HL-60 (cell line): Measurements from ENCODE around the gene METTL25.

Experiments
- DNase-seq, 2 experiments: peaks; one replicate each; pipeline ENCODE4 v3.0.0-alpha.2; 2010 to 2020; ENCODE audit warnings: low read depth in 1 of 2, low spot score in 1 of 2
- H3K27ac ChIP-seq: fragments of 250-450 bp; sonication (Bioruptor Pico); replicated peaks from 2 replicates; pipeline ENCODE4 v1.5.1; 2020; ENCODE audit warnings: mild to moderate bottlenecking, moderate library complexity
- H3K27me3 ChIP-seq: fragments of 250-450 bp; sonication (Bioruptor Pico); 2 replicates; pipeline ENCODE4 v1.5.1; 2021; ENCODE audit warnings: mild to moderate bottlenecking, moderate library complexity; ENCODE audit not compliant: insufficient read depth, poor library complexity, severe bottlenecking
- H3K4me3 ChIP-seq: replicated peaks from 2 replicates; pipeline ENCODE4 v1.5.1; 2011; ENCODE audit warnings: mild to moderate bottlenecking, control low read depth, low read length; ENCODE audit not compliant: insufficient read depth
- GABPA ChIP-seq: IDR thresholded peaks from 2 replicates; pipeline ENCODE4 v1.6.1; 2012; ENCODE audit warnings: low read depth
- POLR2AphosphoS5 ChIP-seq: IDR thresholded peaks from 2 replicates; pipeline ENCODE4 v1.6.1; 2012; ENCODE audit warnings: low read depth
- SPI1 ChIP-seq: IDR thresholded peaks from 2 replicates; pipeline ENCODE4 v1.6.1; 2012; ENCODE audit warnings: low read depth, mild to moderate bottlenecking, borderline replicate concordance
- TF ChIP-seq, protein P1 (sequence below): IDR thresholded peaks from 2 replicates; pipeline ENCODE4 v1.6.1; 2012; ENCODE audit warnings: low read depth; ENCODE audit not compliant: insufficient replicate concordance
- TF ChIP-seq, protein P2 (sequence below): IDR thresholded peaks from one replicate; pipeline ENCODE4 v1.5.1; 2011; ENCODE audit warnings: low read length, control low read depth, inconsistent platforms; ENCODE audit not compliant: insufficient read depth

Gene METTL25

DNA sequence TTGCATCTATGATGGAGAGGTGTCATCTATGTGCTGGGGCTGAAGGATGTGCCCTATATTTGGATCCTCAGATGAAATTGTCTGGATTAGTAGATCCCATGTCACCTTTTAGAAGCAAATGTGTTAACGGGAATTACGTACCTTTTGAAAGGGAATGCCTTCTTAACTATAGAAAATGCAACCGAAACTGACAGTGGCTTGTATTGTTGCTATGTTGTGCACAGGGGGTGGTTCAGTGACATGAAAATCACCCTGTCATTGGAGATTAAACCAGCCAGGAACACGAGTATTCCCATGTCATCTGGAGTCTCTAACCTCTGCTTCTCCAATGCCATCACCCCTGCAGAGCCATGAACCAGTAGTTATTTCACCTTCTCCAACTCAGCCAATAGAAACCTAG is 110.2 kb downstream of the METTL25 start:
- Histone ChIP-seq H3K27me3 (no peaks in the 10 kb centered on the region), H3K27ac (no peak overlapping the region), H3K4me3 (no peak overlapping the region)
- DNase-seq: no peak
- TF ChIP-seq GABPA (no peak), SPI1 (no peak), POLR2AphosphoS5 (no peak)
- TF ChIP-seq, protein P1, sequence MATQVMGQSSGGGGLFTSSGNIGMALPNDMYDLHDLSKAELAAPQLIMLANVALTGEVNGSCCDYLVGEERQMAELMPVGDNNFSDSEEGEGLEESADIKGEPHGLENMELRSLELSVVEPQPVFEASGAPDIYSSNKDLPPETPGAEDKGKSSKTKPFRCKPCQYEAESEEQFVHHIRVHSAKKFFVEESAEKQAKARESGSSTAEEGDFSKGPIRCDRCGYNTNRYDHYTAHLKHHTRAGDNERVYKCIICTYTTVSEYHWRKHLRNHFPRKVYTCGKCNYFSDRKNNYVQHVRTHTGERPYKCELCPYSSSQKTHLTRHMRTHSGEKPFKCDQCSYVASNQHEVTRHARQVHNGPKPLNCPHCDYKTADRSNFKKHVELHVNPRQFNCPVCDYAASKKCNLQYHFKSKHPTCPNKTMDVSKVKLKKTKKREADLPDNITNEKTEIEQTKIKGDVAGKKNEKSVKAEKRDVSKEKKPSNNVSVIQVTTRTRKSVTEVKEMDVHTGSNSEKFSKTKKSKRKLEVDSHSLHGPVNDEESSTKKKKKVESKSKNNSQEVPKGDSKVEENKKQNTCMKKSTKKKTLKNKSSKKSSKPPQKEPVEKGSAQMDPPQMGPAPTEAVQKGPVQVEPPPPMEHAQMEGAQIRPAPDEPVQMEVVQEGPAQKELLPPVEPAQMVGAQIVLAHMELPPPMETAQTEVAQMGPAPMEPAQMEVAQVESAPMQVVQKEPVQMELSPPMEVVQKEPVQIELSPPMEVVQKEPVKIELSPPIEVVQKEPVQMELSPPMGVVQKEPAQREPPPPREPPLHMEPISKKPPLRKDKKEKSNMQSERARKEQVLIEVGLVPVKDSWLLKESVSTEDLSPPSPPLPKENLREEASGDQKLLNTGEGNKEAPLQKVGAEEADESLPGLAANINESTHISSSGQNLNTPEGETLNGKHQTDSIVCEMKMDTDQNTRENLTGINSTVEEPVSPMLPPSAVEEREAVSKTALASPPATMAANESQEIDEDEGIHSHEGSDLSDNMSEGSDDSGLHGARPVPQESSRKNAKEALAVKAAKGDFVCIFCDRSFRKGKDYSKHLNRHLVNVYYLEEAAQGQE: no peak
- TF ChIP-seq, protein P2, sequence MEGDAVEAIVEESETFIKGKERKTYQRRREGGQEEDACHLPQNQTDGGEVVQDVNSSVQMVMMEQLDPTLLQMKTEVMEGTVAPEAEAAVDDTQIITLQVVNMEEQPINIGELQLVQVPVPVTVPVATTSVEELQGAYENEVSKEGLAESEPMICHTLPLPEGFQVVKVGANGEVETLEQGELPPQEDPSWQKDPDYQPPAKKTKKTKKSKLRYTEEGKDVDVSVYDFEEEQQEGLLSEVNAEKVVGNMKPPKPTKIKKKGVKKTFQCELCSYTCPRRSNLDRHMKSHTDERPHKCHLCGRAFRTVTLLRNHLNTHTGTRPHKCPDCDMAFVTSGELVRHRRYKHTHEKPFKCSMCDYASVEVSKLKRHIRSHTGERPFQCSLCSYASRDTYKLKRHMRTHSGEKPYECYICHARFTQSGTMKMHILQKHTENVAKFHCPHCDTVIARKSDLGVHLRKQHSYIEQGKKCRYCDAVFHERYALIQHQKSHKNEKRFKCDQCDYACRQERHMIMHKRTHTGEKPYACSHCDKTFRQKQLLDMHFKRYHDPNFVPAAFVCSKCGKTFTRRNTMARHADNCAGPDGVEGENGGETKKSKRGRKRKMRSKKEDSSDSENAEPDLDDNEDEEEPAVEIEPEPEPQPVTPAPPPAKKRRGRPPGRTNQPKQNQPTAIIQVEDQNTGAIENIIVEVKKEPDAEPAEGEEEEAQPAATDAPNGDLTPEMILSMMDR: no peak

DNA sequence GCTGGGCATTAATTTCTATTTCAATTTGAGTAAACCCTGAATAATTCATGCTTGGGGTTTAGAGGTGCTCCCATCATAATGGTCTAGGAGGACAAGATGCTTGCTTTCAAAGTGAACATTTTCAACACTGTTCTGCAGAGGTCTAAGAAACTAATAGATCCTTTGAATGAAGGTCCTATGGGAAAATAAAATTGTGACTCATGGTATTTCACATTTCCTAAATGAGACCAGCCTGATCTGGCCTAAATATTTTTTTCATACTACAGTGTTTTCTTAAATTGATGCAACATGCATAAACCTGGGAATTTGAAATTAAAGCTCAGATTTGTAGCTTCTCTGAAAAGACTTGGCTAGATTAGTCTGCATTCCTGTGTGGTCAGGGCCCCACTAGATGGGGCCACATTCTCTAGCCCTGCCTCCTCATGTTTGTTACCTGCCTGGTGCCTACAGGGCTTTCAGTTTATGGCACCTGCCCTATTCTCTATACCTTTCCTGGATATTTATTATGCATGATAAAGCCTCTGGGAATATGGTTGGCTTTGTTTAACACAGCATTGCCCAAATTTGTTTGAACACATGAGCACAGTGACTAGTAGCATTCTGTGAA is 112.7 kb downstream of the METTL25 start:
- no peak for DNase-seq
- TF ChIP-seq, protein P1: no peak
- TF ChIP-seq, protein P2: no peak
- TF ChIP-seq GABPA (no peak), SPI1 (no peak)

DNA sequence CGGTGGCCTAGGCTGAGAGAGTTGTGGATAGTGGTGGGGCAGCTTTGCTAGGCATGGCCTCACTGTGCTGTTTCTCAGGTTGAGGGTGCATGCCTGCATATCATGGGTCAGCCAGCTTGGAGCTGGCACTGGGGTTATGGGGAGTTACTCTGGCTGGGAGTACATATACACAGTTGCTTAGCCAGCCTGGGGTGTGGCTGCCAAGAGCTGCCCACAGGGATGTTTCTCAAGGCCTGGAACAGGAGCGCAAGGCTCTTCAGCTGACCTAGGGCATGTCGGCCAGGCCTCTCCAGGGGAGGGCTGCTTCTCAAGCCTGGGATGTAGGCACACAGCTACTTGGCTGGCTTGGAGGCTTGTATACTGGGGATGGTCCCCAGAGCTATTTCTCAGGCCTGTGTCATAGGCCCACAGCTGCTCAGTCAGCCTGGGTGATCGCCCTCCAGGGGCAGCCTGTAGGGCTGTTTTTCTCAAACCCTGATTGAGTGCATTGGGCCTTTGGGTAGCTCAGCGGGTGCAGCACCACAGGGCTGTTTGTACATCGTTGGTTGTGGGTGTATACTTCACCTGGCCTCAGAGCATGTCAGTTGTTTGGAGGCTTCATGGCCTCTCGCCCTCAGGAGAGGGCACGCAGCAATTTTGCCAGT is 114.9 kb downstream of the METTL25 start:
- Histone ChIP-seq H3K27me3 (no peaks in the 10 kb centered on the region), H3K4me3 (no peak overlapping the region), H3K27ac (no peak overlapping the region)
- TF ChIP-seq, protein P1: no peak
- no peak for DNase-seq

More for the DNA sequence above, 112.7 kb downstream of the METTL25 start:
- Histone ChIP-seq H3K4me3 (no peak overlapping the region), H3K27me3 (no peaks in the 10 kb centered on the region), H3K27ac (no peak overlapping the region)
